Loucy (cell line): ENCODE data around the gene TP63.

Experiments
- CTCF ChIP-seq: fragments of 200-600 bp; sonication (generic); conservative IDR thresholded peaks from 2 replicates; pipeline ENCODE4 v1.5.1; 2014; ENCODE audit warnings: mild to moderate bottlenecking, antibody characterized with exemption, low read length
- EZH2phosphoT487 ChIP-seq: fragments of 200-600 bp; IDR thresholded peaks from 2 replicates; pipeline ENCODE4 v1.6.1; 2018; ENCODE audit warnings: antibody characterized with exemption, mild to moderate bottlenecking, moderate library complexity, borderline replicate concordance

- no peak for TF ChIP-seq CTCF
- no peak for TF ChIP-seq EZH2phosphoT487
Observed at GRCh38 chr3:189664311-189664710, 33.1 kb downstream of the TP63 start.
